GM21529 (cell line): ENCODE results near the gene MRPL55.

Experiments
- ATAC-seq: cut with Tn5 transposase; IDR thresholded peaks from one replicate; pipeline ENCODE4 v1.9.1; 2021; ENCODE audit not compliant: unreplicated experiment

Gene MRPL55

GRCh38 chr1:228102791-228103620 lies 6.1 kb downstream of the MRPL55 start, which contains the start of gene C1orf35:
C1orf35 (minus strand) TSS chr1:228103325; CDS start chr1:228103227, 98 bp downstream.
- ATAC-seq: peak; percentile 62

DNA sequence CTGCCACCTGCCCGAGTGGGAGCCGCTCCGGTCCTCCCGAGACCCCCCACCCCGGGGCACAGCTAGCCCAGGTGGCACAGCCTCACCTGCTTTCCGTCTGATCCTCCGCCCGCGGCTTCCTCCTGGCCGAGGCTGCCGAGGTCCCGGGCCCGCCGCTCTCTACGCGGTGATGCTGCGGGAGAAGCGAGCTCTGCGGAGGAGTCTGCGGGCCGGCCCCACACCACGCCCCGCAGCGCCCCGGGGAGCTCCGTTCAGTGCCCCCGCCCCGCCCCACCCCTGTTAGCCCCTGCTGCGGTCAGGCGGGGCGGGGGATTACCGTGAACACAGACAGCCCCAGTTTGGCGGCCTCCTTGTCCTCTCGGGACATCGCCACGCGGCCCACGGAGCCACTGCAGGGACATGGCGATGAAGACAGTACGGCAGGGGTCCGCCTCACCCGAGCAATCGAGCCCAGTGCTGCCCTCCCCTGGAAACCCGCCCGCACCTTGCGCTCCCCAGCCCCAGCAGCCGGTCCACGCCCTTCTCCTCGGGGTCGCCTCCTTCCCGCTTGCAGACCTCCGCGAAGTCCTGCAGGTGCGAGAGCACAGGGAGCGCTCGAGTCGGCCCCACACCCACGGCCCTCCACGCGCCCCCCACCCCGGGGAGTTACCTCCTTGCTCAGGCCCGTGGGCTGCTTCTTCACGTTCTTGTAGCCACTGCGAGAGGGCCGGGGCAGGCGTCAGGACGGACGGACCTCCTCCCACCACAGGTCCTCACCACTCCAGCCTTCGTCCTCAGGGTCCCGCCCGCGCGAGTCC lies 6.9 kb downstream of the MRPL55 start:
- ATAC-seq: peak; percentile 35

- ATAC-seq: peak; percentile 4
These were observed 7.5 kb downstream of the MRPL55 start for GRCh38 chr1:228101614-228101993.

DNA sequence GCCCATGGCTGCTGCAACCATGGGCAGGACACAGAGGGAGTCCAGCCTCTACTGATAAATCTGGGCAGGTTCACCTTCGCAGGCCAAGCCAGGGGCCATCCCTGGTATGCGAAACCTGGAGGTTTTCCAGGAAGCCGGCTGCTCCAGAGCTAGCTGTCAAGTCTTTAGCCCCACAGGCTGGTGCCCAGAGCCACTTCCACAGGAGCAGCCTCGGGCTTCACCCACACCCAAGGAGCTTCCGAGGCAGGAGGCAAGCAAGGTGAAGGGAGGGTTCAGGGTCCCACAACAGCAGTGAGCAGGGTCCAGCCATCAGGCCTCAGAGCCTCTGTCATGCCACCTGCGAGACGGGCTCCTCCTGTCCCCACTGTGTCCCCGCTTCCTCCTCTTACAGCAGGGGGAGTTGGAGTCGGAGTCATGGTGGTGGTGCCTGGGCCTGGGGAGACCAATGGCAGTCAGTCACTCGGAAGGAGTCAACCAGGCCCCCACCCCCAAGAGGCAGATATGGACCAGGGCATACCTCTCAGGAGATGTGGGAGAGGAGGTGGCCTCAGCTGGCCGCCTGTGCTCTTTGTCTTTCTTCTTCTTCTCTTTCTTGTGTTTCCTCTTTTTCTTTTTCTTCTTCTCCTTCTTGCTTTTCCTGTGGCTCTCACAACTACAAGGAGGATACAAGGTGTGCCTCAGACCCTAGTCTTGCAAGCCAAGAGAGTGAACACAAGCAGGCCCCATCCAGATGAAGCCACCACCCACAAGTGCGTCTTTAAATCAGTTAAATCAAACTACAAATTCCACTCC lies 8.1 kb downstream of the MRPL55 start:
- ATAC-seq: no peak

- ATAC-seq: no peak
These were observed 9.8 kb downstream of the MRPL55 start for GRCh38 chr1:228099331-228099732.

DNA sequence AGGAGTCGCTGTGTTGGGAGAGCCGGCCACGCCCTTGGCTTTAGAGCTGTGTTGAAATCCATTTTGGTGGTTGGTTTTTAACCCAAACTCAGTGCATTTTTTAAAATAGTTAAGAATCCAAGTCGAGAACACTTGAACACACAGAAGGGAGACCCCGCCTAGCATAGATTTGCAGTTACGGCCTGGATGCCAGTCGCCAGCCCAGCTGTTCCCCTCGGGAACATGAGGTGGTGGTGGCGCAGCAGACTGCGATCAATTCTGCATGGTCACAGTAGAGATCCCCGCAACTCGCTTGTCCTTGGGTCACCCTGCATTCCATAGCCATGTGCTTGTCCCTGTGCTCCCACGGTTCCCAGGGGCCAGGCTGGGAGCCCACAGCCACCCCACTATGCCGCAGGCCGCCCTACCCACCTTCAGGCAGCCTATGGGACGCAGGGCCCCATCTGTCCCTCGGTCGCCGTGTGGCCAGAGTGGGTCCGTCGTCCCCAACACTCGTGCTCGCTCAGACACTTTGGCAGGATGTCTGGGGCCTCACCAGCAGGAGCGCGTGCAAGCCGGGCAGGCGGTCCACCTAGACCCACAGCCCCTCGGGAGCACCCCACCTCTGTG lies 10.7 kb downstream of the MRPL55 start:
- no peak for ATAC-seq

GRCh38 chr1:228097333-228098081 lies 11.6 kb downstream of the MRPL55 start:
- no peak for ATAC-seq

- no peak for ATAC-seq
These were observed 12.4 kb downstream of the MRPL55 start for GRCh38 chr1:228096416-228097332.

- no peak for ATAC-seq
These were observed 13.2 kb downstream of the MRPL55 start for GRCh38 chr1:228095938-228096337.

- ATAC-seq: no peak
These were observed 13.9 kb downstream of the MRPL55 start for GRCh38 chr1:228095161-228095560.

DNA sequence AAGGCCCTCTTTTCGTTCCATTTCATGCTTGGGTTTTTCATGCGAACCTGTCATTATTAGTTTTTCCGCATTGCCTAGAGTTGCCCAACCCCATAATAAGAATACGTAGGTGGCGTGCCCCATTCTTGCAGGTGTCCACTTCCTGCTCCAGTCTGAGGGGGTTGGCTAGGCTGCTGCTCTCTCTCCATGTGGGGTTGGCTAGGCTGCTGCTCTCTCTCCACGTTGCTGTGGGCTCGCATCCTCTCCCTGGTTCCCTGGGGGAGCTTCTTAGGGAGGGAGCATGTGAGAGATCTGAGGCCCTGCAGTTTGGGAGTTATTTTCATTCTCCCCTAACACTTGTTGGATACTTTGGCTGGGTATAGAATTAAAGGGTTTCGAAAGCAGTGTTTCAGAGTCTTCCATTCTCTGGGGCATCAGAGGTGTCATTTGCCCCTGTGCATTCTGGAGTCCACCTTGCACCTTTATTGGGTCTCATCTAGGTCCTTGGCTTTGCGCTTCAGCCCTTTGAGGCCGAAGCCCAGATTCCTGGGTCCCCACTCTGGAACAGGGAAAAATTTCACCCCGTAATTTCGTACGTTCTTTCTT lies 14.6 kb downstream of the MRPL55 start:
- no peak for ATAC-seq

DNA sequence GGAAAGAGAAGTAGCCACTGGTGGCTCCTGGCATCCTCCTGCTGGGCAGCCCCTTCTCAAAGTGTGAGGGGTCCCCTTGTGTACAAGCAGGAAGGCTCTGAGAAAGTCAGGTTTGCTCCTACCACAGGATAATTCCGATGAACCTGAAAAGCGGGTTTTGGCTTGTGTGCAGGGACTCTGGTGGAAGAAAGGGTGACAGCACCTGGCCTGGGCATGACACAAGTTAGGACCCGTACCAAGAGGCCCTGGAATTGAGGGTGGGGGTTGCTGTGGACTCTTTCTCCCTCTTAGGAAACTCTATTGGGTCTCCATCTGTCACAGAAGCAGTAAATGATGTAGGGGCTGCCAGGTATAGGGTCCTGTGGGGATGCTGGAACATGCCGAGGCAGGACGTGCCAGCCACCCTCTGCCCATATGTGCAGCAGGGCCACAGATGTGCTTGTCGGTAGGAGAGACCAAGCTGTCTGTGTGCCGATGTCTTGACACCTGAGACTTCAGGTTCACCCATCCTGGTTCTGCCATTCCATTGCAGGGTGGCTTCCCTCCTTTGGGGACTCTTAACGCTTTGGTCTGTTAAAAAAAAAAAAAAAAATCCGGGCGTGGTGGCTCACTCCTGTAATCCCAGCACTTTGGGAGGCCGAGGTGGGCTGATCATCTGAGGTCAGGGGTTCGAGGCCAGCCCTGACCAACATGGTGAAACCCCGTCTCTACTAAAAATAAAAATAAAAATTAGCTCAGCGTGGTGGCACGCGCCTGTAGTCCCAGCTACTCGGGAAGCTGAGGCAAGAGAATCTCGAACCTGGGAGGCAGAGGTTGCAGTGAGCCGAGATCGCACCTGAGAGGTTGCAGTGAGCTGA lies 15.8 kb downstream of the MRPL55 start:
- no peak for ATAC-seq

- ATAC-seq: no peak
These were observed 16.6 kb downstream of the MRPL55 start for GRCh38 chr1:228092342-228093049.

GRCh38 chr1:228091084-228091483 lies 18.0 kb downstream of the MRPL55 start:
- no peak for ATAC-seq

DNA sequence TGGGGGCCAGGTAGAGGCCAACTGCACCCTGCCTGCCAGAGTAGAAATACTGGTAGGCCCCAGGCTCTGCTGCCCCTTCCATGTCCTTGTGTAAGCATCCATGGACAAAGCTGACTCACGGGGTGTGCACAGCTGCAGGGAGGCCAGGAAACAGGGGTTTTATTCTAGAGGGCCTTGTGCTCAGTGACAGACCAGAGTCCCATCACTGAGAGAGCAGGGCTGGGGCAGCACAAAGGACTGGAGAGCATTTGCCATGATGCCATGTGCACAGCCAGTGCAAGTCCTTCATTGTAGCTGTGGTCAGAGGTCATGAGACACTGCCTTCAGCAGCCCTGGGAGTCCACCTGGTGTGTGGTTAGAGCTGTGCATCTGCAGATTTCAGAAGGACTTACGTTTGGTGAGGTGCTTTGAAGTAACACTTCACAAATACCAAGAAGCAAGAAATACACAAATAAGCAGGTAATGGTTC lies 18.5 kb downstream of the MRPL55 start:
- ATAC-seq: no peak

GRCh38 chr1:228089519-228090380 lies 19.3 kb downstream of the MRPL55 start:
- ATAC-seq: no peak
